A204.1 (cell line): ENCODE data around the gene NYAP2.

Experiments used
- FAIRE-seq: peaks from 2 replicates; lab custom pipeline; 2012; peaks lifted over from hg19 to GRCh38; lab: Jason Lieb, UNC

The NYAP2 gene

GRCh38 chr2:225559072-225559415, 159.5 kb downstream of the NYAP2 start:
- no peak for FAIRE-seq

DNA sequence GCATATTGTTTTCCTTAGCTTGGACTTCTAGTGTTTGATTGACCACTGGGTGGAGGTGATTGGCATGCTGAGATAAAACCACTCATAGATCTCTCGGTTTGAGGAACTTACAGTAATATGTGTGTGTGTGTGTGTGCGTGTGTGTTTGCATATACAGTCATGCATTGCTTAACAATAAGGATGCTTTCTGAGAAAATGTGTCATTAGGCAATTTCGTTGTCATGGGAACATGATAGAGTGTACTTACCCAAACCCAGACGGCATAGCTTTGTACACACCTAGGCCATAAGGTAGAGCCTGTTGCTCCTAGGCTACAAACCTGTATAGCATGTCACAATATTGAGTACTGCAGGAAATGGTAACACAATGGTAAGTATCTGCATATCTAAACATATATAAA, 167.3 kb downstream of the NYAP2 start:
- FAIRE-seq, result no peak

GRCh38 chr2:225569995-225570394, 170.5 kb downstream of the NYAP2 start:
- no peak for FAIRE-seq

DNA sequence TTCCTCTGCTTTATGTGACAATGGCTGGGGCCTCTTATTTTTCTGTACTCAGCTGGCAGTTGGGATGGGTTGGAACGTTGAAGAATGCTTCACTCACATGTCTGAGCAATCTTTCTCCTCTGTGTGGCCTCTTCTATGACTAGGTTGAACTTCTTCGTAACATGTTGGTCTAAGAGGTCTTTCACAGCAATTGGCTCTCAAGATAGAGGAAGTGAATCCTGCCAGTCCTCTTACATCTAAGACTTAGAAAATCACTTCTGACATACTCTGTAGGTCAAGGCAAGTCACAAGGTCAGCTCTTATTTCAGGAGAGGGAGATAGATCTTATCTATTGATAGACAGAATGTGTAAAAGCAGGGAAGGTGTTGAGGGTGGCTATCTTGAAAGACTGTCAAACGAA, 174.1 kb downstream of the NYAP2 start:
- FAIRE-seq, result no peak

DNA sequence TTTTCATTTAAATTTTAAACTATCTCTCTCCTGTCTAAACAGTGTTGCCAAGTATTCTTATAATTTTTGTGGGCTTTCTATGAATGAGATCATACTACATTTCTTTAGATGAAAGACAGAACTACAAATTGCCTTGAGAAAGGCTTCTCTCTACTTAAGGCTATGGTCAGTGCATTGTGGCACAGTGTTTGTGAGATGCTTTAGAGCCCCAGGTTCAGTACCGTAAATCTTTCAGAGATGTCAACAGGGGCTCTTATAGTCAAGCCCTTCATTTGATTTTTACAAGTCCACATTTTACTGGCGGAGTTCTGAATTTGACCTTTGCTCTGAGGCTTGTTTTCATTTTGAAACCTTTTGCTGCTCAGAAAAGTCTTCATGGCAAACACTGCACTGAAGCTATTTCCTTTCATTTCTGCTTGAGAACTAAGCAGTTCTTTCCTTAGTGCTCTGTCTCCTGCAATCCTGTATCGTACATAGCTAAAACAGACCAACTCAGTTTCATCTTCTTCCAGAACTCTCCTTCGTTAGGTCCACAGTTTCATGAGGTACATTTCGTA, 175.2 kb downstream of the NYAP2 start:
- FAIRE-seq, result no peak

DNA sequence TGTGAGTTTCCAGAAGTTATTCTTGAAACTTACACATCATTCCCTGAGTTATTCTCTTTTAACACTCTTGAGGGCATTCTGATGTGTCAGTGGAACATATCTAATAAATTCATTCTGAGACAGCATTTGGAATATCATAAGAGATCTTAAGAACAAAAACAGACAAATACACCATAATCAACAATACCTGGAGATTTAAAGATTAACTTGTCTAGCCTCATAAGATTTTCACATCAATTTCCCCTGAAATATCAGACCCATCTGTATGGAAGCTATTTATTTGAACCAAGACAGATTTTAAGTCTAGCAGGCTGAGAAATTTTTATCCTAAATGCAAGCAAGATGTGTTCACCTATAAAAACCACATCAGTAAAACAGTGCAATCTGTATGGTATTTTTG, 181.6 kb downstream of the NYAP2 start:
- no peak for FAIRE-seq

DNA sequence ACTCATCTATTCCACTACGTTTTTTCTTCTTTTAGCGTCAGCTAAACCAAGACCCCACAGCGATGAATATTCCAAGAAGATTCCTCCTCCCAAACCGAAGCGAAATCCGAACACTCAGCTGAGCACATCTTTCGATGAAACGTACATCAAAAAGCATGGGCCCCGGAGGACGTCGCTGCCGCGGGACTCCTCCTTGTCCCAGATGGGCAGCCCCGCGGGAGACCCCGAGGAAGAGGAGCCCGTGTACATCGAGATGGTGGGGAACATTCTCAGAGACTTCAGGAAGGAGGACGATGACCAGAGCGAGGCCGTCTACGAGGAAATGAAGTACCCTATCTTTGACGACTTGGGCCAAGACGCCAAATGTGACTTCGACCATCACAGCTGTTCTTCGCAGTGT, 182.4 kb downstream of the NYAP2 start:
- no peak for FAIRE-seq

- no peak for FAIRE-seq
Measured at GRCh38 chr2:225582355-225583116, 183.0 kb downstream of the NYAP2 start.

- FAIRE-seq, result no peak
Measured at GRCh38 chr2:225584796-225585195, 185.3 kb downstream of the NYAP2 start.

DNA sequence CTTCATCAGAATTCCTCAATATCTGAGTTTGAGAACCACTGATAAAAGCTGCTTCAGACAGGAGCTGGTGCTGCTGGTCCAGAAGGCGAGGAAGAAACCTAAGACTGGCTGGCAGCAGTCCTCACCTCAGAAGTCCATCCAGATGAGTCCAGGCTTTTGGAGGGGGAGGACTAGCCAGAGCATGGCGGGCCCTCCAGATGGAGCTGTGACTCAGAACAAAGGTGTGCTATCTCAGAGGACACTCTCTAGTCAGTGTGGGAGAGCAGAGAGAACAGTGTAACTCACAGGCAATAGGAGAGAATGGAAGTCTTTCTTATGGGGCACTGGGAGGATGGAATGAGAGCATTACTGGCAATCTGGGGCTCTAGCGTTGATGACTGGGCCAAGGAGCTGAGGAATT, 191.4 kb downstream of the NYAP2 start:
- FAIRE-seq, result no peak

GRCh38 chr2:225597911-225598310, 198.4 kb downstream of the NYAP2 start:
- no peak for FAIRE-seq

DNA sequence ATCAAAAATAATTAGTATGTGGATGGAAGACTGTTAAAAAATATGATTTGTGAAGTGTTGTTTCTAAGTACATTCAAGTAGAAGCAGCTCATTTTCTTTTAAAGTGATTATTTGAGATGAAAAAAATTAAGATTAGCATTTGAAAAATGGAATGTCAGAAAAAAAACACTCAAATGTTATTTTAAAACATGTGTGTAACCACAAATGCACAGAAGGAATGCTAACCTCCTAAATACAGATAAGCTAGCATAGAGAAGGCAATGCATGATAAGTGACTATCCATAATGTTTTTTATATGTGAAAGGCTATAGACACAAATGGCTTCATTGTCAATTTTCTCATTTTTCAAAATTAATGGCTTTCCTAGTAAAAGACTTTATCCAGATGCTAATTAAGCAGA, 198.9 kb downstream of the NYAP2 start:
- FAIRE-seq, result no peak

DNA sequence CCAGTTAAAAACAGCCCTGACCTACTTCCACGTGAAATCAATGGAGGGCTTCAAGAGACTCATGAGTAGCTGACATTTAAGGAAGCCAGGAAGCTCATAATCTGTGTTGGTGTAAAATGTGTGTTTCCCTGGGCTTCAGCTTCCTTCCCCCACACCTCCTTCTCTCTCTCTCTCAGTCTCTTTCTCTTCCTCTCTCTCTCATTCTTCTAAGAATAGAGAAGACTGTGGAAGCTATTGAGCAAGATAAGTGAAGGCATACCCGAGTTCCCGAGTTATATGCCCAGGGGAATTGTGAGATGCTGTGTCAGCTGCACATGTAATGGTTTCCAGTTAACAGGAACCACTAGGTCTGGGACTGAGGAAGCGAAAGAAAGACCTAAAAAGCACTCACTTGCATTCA, 199.4 kb downstream of the NYAP2 start:
- FAIRE-seq, result no peak

- FAIRE-seq, result no peak
Measured at GRCh38 chr2:225599856-225600255, 200.3 kb downstream of the NYAP2 start.

- no peak for FAIRE-seq
Measured at GRCh38 chr2:225600444-225600843, 200.9 kb downstream of the NYAP2 start.

DNA sequence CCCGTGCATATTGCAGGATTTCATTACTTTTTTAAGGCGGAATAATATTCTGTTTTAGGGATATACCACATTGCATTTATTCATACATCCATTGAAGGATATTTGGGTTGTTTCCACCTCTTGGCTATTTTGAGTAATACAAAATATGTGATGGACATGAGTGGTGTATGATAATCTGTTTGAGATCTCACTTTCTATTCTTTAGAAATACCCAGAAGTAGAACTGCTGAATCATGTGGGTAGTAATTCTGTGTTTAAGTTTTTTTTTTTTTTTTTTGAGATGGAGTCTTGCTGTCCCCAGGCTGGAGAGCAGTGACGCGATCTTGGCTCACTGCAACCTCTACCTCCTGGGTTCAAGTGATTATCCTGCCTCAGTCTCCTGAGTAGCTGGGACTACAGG, 201.4 kb downstream of the NYAP2 start:
- no peak for FAIRE-seq

DNA sequence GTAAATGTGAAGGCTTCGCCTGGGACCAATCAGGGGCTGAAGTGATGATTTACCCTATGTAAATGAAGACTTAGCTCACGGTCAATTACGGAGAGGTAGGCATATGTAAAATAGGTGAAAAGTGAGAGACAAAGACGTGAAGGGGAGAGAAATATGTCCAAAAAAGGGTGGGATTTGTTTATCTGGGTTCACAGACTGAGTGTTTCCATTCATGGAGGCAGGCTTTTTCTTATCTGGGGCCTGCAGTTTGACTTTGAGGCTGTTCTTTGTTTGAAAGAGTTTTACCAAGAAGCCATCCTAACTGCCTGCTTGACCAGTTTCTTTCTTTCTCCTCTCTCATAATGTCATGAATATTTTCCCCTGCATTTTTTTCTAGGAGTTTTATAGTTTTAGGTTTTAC, 202.7 kb downstream of the NYAP2 start:
- FAIRE-seq, result no peak

DNA sequence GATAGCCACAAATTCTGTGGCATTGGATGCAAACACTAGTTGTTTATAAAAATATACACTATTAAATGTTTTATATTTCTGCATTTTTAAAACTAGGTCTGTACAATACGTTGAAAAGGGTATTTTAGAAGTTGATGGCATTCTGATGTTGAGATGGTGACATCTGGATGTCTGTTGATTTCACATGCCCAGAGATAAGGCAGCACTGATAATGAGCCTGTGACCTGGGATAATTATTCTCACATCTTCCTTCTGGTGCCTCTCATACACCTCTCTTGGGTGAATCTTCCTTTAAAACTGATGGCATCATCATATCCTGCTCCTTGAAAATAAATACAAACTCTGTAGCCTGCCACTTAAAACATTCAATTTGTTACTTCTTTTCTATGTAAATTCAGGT, 208.6 kb downstream of the NYAP2 start:
- FAIRE-seq, result no peak

- no peak for FAIRE-seq
Measured at GRCh38 chr2:225612636-225613035, 213.1 kb downstream of the NYAP2 start.

DNA sequence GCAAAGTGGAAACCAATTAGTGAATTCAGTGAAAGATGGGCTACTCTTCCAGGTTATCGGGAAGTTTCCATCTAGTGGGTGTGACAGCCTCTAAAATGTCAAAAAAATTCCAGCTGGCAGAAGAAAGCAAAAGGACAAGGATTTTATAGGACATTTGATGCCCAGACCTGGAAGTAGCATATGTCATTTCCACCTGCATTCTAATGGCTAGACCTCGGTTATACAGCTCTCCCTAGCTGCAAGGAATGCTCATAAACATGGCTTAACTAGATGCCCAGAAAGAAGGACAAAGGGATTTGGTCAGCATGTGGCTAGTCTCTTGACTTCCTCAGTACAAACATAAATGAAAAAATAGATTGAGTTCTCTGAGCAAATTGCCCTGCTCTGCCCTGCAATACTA, 215.4 kb downstream of the NYAP2 start:
- no peak for FAIRE-seq

DNA sequence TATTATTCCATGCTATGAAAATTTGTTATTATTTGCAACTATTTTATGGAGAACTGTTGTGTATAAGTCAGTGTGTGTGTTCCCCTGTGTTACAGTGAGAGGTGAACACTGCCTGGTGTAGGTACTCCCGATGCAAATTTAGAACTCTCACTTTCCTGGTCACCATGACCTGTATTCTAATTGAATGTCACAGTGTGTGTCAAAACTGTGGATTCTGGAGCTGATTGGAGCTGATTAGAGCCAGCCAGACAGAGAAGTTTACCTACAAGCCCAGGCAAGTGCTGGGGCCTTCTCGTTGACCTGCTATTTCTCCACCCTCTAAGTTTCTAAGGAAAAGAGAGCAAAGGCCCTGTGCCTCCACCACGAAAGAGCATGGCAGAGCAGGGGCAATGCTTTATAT, 216.0 kb downstream of the NYAP2 start:
- no peak for FAIRE-seq

DNA sequence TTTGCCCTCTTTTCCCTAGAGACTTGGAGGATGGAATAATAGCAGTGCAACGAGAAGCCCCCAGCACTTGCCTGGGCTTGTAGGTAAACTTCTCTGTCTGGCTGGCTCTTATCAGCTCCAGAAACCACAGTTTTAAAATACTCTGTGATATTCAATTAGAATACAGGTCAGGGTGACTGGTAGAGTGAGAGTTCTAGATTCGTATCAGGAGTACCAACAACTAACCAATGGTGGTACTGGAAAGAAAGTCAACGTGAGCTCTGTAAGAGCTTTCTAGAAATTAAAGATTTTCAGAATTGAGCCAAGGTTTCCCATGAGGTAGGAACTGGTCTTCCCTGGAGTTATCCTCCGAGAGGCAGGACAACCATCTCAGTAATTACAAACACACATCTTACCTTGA, 216.9 kb downstream of the NYAP2 start:
- FAIRE-seq, result no peak

- FAIRE-seq, result no peak
Measured at GRCh38 chr2:225616848-225617247, 217.3 kb downstream of the NYAP2 start.

- FAIRE-seq, result no peak
Measured at GRCh38 chr2:225620227-225620626, 220.7 kb downstream of the NYAP2 start.
